Measurements from ENCODE around the gene SIL1. TPM values are rescaled to one million over a fixed set of nuclear protein-coding genes. Genes with fewer than 3 reads are reported as not detected.

The SIL1 gene
- total and polyA plus RNA-seq, 2 of the 13 experiments (the other 11 are each of a cell fraction or from before 2014, with no cell fraction given): 26.0 to 30.0 TPM

DNA sequence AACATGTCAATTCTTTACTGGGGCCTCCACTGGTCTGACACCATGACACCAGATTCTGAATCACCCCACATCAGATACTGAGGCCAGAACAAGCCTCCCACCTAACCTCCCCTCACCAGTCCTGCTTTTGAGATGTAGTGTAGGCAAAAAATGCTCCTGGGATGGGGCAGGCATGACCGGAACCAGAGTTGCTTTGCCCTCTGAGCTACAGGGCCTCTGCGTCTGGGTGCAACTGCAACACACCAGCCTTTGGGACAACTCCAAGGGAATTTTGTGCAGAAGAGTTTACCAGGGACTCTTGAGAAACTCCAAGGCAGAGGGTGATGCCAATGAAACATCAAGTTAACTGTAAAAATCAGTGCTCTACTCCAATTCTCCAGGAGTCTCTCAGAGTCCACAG lies 79.4 kb downstream of the SIL1 start (continued):
- no peak for TF ChIP-seq KDM2A (CRISPR knock-in tag; IDR thresholded peaks at IDR 0.05; ENCODE audit: borderline replicate concordance, low read depth)
- TF ChIP-seq ZNF563 (CRISPR knock-in tag; IDR thresholded peaks at IDR 0.05): no peak
- TF ChIP-seq MAFG (CRISPR knock-in tag; IDR thresholded peaks at IDR 0.05): no peak
- no peak for TF ChIP-seq TRIM24 (CRISPR knock-in tag; IDR thresholded peaks at IDR 0.05)

GRCh38 chr5:139117342-139117884 lies 80.8 kb downstream of the SIL1 start:
- BruUV-seq (replicated peaks): no TSS peak
- no peak for TF ChIP-seq ARNT (IDR thresholded peaks at IDR 0.05)
- peak; percentile 63 for TF ChIP-seq HNF4A (CRISPR knock-in tag; IDR thresholded peaks at IDR 0.05)
- Histone ChIP-seq H3K79me2 (ENCODE audit: insufficient read depth, low read length) (no peaks in the 10 kb centered on the region), H3K27me3 (ENCODE audit: control insufficient read depth in 1 of 2, insufficient read depth in 2 of 2, low read length in 2 of 2) (no peaks in the 10 kb centered on the region), H3K4me2 (ENCODE audit: low read depth, low read length) (no peak overlapping the region), H3K36me3 (replicated peaks in 1 of 2; ENCODE audit: control insufficient read depth in 1 of 2, insufficient read depth in 2 of 2, low read length in 2 of 2) (peaks cover 10 to 18% of the 10 kb centered on the region in 2 experiments; a peak in 4 of 5 replicates), H3K27ac (ENCODE audit: extremely low read length, insufficient read depth, low read length) (no peak overlapping the region), H4K20me1 (ENCODE audit: insufficient read depth, low read length) (no peaks in the 10 kb centered on the region), H3K4me3 (replicated peaks in 1 of 3; ENCODE audit: insufficient read depth in 1 of 3, low read depth in 2 of 3, low read length in 3 of 3) (no peak overlapping the region), H3K4me1 (ENCODE audit: insufficient read depth, low read length) (peaks cover 11% of the 10 kb centered on the region), H3K9me3 (ENCODE audit: low read length) (no peaks in the 10 kb centered on the region), H3K9ac (ENCODE audit: insufficient read depth, low read depth, low read length) (no peak overlapping the region), H2AFZ (ENCODE audit: low read length) (no peak overlapping the region)
- CTCF ChIA-PET (ENCODE audit: low intra/inter-chr PET ratio, low total read pairs): no interaction called here
- in situ Hi-C loops (cut with HindIII; ENCODE audit: extremely low pct_ligation_motif_present, low pct_unique_long_range_greater_than_20kb) (no loop called here), intact Hi-C loops (cut with micrococcal nuclease; ENCODE audit: unreplicated experiment) (no loop called here)
- WGBS (ENCODE audit: low lambda C conversion rate): 80% methylated on average over 2 of the region's 2 CpGs
- ATAC-seq (peak; percentile 76), DNase-seq (ENCODE audit: low spot score) (peak; percentile 16), FAIRE-seq (peak; percentile 43)
- POLR2A ChIA-PET: no interaction called here

DNA sequence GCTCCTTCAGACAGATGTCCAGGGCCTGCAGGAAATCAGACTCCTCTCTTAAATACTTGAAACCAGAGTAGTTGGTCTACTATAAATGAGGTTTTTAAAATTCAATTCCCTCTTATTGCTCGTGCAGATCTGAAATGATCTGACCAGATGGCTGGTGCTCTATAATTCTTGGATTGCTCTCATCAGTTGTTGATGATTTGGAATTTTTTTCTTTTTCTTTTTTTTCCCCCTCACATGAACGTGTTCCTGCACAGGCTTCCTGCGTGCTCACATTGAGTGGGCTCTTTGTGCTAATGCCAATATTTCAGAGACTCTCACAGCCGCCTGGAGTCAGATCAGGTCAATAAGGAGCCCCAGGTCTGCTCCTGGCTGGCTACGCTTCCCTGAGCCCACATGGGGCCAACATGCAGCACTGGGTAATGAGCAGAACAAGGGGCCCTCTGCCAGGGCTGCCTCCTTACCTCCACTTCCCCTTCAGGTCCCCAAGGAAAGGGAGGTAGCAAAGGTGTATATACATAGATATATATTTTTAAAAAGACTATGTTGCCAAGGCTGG lies 82.0 kb downstream of the SIL1 start:
- Histone ChIP-seq H3K4me2 (ENCODE audit: low read depth, low read length) (no peak overlapping the region), H3K27ac (ENCODE audit: extremely low read length, insufficient read depth, low read length) (no peak overlapping the region), H3K9me3 (ENCODE audit: low read length) (no peaks in the 10 kb centered on the region), H3K27me3 (ENCODE audit: control insufficient read depth in 1 of 2, insufficient read depth in 2 of 2, low read length in 2 of 2) (no peaks in the 10 kb centered on the region), H3K79me2 (ENCODE audit: insufficient read depth, low read length) (no peaks in the 10 kb centered on the region), H4K20me1 (ENCODE audit: insufficient read depth, low read length) (no peaks in the 10 kb centered on the region), H3K9ac (ENCODE audit: insufficient read depth, low read depth, low read length) (no peak overlapping the region), H3K4me1 (ENCODE audit: insufficient read depth, low read length) (peaks cover 11% of the 10 kb centered on the region), H3K36me3 (replicated peaks in 1 of 2; ENCODE audit: control insufficient read depth in 1 of 2, insufficient read depth in 2 of 2, low read length in 2 of 2) (peaks cover 10 to 18% of the 10 kb centered on the region in 2 experiments; a peak in 4 of 5 replicates), H2AFZ (ENCODE audit: low read length) (no peak overlapping the region), H3K4me3 (replicated peaks in 1 of 3; ENCODE audit: insufficient read depth in 1 of 3, low read depth in 2 of 3, low read length in 3 of 3) (no peak overlapping the region)
- ChIA-PET CTCF (ENCODE audit: low intra/inter-chr PET ratio, low total read pairs) (no interaction called here), POLR2A (no interaction called here)
- no TSS peak for BruUV-seq (replicated peaks)
- no peak for FAIRE-seq
- in situ Hi-C loops (cut with HindIII; ENCODE audit: extremely low pct_ligation_motif_present, low pct_unique_long_range_greater_than_20kb) (no loop called here), intact Hi-C loops (cut with micrococcal nuclease; ENCODE audit: unreplicated experiment) (no loop called here)
- 93% methylated on average over 5 of the region's 5 CpGs for WGBS (ENCODE audit: low lambda C conversion rate)
- no peak for ATAC-seq
- no peak for DNase-seq (ENCODE audit: low spot score)
- TF ChIP-seq HOXD1 (CRISPR knock-in tag; IDR thresholded peaks at IDR 0.05) (no peak), ZBTB25 (CRISPR knock-in tag; IDR thresholded peaks at IDR 0.05) (no peak), CAMTA2 (CRISPR knock-in tag; IDR thresholded peaks at IDR 0.05; ENCODE audit: borderline replicate concordance) (no peak), SRF (IDR thresholded peaks at IDR 0.05; ENCODE audit: low read depth, low read length) (no peak), USF2 (IDR thresholded peaks at IDR 0.05; ENCODE audit: low read depth, low read length) (no peak), USF2 (CRISPR knock-in tag; IDR thresholded peaks at IDR 0.05; ENCODE audit: borderline replicate concordance) (no peak), MYC (CRISPR knock-in tag; IDR thresholded peaks at IDR 0.05; ENCODE audit: borderline replicate concordance) (no peak), ZMYM4 (CRISPR knock-in tag; IDR thresholded peaks at IDR 0.05) (no peak), EEA1 (CRISPR knock-in tag; IDR thresholded peaks at IDR 0.05; ENCODE audit: borderline replicate concordance) (no peak)
